GM12872 (cell line): Measurements from ENCODE around the gene TAF10.

Experiments
- TF ChIP-seq, protein P1 (sequence below): IDR thresholded peaks from 3 replicates; pipeline ENCODE4 v1.5.1; 2011; ENCODE audit warnings: low read depth, mild to moderate bottlenecking, low read length, moderate library complexity; ENCODE audit not compliant: insufficient read depth

TAF10 gene

DNA sequence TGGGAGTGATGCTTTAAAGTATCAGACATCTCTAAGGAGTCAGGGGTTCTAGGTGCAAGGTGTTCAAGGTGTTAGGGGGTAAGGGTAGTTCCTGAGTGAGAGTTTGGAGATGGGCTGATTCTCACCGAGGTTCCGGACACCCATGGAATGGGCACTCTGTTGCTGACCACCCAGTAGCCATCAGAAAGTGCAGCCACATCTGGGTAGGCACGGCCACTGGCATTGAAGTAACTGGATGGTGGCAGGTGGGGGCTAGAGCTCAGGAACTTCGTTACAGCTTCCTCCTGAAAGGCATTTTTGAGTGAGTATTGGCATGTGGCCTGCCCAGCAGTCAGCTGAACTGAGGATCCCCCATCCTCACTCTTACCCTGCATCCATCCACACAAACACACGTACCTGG lies 3.0 kb upstream of the TAF10 start:
- TF ChIP-seq, protein P1, sequence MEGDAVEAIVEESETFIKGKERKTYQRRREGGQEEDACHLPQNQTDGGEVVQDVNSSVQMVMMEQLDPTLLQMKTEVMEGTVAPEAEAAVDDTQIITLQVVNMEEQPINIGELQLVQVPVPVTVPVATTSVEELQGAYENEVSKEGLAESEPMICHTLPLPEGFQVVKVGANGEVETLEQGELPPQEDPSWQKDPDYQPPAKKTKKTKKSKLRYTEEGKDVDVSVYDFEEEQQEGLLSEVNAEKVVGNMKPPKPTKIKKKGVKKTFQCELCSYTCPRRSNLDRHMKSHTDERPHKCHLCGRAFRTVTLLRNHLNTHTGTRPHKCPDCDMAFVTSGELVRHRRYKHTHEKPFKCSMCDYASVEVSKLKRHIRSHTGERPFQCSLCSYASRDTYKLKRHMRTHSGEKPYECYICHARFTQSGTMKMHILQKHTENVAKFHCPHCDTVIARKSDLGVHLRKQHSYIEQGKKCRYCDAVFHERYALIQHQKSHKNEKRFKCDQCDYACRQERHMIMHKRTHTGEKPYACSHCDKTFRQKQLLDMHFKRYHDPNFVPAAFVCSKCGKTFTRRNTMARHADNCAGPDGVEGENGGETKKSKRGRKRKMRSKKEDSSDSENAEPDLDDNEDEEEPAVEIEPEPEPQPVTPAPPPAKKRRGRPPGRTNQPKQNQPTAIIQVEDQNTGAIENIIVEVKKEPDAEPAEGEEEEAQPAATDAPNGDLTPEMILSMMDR: no peak

DNA sequence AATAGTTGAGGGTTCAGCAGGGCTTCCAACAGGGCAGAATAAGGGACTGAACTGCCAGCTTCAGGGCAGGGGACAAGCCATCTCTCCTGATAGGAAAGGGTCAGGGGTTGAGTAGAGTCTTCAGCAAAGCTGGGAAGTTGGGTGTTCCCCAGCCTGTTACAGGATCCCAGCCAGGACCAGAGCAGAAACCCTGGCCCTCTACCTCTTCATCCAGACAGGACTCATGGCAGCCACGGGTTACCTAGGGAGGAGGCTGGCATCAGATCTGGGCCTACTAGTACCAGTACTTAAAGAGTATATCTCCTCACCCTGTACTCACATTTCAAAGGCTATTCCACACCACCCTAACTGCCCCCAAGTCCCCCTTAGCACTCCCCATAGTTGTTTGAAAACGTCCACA lies 2.4 kb upstream of the TAF10 start:
- TF ChIP-seq, protein P1: no peak

DNA sequence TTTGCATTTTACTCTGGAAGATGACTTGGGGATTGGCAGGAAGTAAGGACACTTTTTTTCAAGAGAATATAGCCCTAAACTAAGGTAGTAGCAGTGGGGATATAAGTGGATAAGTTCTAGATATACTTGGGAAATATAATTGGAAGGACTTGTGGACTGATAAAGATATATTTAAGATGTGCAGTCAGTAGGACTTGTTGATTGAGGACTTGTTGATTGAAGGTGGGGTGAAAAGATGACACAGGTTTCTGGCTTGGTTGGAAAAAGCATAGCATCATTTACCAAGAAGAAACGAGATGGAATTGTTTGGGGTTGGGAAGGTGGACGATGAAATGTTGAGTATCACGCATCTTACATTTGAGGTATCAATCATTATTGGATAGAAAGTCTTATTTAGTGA lies 1.5 kb upstream of the TAF10 start:
- TF ChIP-seq, protein P1: no peak

DNA sequence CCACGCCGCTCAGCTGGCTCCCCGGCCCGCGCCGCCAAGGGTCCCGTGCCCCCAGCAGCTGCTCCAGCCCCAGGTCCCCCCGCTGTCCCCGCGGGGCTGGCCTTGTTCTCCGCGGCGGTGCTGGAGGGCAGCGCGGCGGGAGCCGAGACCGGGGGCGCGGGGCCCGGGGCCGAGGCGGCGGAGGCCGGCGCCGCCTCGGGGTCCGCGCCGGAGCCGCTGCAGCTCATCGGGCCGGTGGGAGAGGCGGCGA lies 128 bp downstream of the TAF10 start:
- TF ChIP-seq, protein P1: no peak

DNA sequence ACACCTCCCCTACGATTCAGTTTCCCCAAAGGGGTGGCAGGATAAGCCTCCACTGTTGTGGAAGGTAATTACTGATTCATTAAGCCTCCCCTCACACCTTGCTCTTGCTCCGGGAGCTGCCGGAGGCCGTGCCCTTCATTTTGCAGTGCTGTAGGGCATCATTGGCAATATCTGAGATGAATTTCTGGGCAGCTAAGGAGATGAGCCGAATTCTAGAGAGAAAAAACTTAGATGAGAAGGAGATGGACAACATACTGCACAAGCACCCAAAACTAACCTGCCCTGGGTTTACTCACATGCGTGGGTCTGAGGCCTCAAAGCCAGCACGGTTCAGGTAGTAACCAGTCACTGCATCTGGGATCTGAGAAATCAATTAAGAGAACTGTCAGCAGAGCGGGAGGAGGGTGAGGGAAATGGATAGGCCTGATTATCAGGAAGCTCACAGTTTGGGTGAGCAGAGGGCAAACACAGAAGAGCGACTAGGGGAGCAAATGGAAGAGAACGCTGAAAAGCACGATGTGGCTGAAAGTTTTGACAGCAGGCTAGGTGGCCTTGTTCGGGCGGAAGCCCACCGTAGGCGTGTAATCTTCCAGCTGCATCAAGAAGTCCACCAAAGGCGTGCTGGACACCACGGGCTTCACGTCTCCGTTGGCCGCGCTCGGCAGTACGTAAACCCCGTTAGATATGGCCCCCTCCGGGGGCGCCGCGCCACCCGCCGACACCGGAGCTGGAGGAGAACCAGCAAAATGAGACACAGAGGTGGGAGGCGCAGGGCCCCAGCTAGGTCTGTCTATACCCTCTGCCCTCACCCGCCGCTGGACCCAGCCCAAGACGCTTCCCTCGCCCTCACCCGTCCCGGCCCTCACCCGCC lies 689 bp downstream of the TAF10 start:
- TF ChIP-seq, protein P1: no peak

DNA sequence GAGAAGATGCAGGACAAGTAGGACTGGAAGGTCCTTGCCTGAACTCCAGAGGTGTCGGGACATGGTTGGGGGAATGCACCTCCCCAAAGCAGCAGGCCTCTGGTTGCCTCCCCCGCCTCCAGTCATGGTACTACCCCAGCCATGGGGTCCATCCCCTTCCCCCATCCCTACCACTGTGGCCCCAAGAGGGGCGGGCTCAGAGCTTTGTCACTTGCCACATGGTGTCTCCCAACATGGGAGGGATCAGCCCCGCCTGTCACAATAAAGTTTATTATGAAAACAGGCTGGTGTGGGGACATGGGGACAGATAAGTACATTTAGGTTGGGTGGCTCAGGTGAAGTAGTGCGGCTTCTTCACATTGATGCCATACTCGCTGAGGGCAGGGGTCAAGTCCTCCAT lies 1.4 kb downstream of the TAF10 start:
- TF ChIP-seq, protein P1: no peak

DNA sequence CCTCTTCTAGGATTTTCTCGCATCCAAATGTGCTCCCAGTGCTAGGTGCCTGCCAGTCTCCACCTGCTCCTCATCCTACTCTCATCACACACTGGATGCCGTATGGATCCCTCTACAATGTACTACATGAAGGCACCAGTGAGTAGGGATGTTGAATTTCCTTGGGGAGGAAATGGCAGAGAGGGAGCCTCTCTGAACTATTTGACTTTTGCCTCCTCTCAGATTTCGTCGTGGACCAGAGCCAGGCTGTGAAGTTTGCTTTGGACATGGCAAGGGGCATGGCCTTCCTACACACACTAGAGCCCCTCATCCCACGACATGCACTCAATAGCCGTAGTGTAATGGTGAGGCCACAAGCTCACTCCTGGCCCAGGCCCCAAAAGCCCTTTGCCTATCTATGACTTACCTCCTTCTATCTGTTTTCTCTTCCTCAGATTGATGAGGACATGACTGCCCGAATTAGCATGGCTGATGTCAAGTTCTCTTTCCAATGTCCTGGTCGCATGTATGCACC lies 2.5 kb downstream of the TAF10 start:
- TF ChIP-seq, protein P1: no peak
